Measurements from ENCODE around the gene RTN3. TPM values are rescaled to one million over a fixed set of nuclear protein-coding genes. Genes with fewer than 3 reads are reported as not detected.

RTN3 gene
- total and polyA plus RNA-seq, 9 of the 15 experiments (the other 6 are each of a cell fraction or from before 2014, with no cell fraction given), result 41.6 to 169 (median 93.5) TPM

DNA sequence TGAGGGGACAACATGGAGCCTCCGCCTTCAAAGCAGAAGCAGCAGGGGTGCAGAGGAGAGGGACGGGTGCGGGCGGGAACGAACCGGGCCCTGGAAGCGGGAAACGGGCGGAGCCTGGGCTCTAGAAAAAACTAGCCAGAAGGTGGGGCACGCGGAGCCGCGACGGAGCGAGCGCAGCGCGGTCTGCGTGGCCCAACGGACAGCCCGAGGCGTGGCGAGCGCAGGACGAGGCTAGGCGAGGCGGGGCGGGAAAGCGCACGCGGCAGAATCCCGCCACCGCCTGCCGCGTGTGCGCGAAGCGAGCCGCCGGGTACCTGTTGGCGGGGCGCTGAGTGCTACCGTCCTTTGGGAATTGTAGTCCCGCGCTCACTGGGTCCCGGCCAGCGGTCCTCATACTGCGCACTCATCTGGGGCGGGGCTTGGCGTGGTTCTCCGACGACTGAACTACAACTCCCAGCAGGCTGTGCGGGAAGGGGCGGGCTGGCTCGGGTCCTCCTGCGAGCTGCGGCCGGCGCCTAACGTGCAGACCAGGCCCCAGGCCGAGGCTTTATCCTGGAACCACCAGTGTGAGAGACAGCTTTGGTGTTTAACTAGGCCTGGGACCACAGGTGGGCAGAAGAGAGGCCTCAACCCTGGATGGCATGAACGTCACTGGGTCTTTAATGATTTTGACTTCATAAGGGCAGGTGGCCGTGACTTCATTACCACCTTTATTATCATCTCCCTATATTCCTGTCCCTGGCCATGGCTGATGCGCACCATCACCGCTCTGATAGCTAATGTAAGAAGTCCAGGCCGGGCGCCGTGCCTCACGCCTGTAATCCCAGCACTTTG is 9.8 kb upstream of the RTN3 start, which contains the start of gene ATL3 (continued):
- TF ChIP-seq, protein P1, sequence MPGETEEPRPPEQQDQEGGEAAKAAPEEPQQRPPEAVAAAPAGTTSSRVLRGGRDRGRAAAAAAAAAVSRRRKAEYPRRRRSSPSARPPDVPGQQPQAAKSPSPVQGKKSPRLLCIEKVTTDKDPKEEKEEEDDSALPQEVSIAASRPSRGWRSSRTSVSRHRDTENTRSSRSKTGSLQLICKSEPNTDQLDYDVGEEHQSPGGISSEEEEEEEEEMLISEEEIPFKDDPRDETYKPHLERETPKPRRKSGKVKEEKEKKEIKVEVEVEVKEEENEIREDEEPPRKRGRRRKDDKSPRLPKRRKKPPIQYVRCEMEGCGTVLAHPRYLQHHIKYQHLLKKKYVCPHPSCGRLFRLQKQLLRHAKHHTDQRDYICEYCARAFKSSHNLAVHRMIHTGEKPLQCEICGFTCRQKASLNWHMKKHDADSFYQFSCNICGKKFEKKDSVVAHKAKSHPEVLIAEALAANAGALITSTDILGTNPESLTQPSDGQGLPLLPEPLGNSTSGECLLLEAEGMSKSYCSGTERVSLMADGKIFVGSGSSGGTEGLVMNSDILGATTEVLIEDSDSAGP (CRISPR knock-in tag; IDR thresholded peaks at IDR 0.05), result peak; percentile 90
- TF ChIP-seq BMI1 (IDR thresholded peaks at IDR 0.05; ENCODE audit: low read length) (no peak), KAT7 (CRISPR knock-in tag; IDR thresholded peaks at IDR 0.05; ENCODE audit: borderline replicate concordance) (peak; percentile 100), MEIS2 (IDR thresholded peaks at IDR 0.05; ENCODE audit: partially characterized antibody) (peak; percentile 3), GATA2 (CRISPR knock-in tag; IDR thresholded peaks at IDR 0.05) (peak; percentile 81), POLR2AphosphoS5 (IDR thresholded peaks at IDR 0.05; ENCODE audit: control insufficient read depth, insufficient read depth, low read depth, low read length) (peak; percentile 40; the same call in 1 of the 2 replicates), ZKSCAN8 (CRISPR knock-in tag; IDR thresholded peaks at IDR 0.05) (no peak), DNMT1 (IDR thresholded peaks at IDR 0.05) (no peak), HDGF (IDR thresholded peaks at IDR 0.05) (0 out of 2 replicates have a peak, but pooled peaks have one; percentile 20), CBX2 (IDR thresholded peaks at IDR 0.05; ENCODE audit: insufficient read depth, low read length, poor library complexity, severe bottlenecking) (no peak), RBM39 (optimal IDR thresholded peaks at IDR 0.05; ENCODE audit: low read depth, low read length) (no peak), MCM3 (IDR thresholded peaks at IDR 0.05) (no peak), E2F3 (CRISPR knock-in tag; IDR thresholded peaks at IDR 0.05) (peak; percentile 99), MYNN (IDR thresholded peaks at IDR 0.05) (no peak), MYNN (CRISPR knock-in tag; IDR thresholded peaks at IDR 0.05) (no peak), HMG20A (CRISPR knock-in tag; conservative IDR thresholded peaks at IDR 0.05) (no peak), ZC3H4 (CRISPR knock-in tag; IDR thresholded peaks at IDR 0.05; ENCODE audit: borderline replicate concordance) (peak; percentile 92), FIP1L1 (IDR thresholded peaks at IDR 0.05; ENCODE audit: low read depth, low read length, poor library complexity, severe bottlenecking) (peak; percentile 87), ZNF12 (CRISPR knock-in tag; IDR thresholded peaks at IDR 0.05) (peak; percentile 95)
- TF ChIP-seq, protein P2, sequence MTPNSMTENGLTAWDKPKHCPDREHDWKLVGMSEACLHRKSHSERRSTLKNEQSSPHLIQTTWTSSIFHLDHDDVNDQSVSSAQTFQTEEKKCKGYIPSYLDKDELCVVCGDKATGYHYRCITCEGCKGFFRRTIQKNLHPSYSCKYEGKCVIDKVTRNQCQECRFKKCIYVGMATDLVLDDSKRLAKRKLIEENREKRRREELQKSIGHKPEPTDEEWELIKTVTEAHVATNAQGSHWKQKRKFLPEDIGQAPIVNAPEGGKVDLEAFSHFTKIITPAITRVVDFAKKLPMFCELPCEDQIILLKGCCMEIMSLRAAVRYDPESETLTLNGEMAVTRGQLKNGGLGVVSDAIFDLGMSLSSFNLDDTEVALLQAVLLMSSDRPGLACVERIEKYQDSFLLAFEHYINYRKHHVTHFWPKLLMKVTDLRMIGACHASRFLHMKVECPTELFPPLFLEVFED (CRISPR knock-in tag; conservative IDR thresholded peaks at IDR 0.05), result 0 out of 2 replicates have a peak, but pooled peaks have one; percentile 5
- TF ChIP-seq, protein P3, sequence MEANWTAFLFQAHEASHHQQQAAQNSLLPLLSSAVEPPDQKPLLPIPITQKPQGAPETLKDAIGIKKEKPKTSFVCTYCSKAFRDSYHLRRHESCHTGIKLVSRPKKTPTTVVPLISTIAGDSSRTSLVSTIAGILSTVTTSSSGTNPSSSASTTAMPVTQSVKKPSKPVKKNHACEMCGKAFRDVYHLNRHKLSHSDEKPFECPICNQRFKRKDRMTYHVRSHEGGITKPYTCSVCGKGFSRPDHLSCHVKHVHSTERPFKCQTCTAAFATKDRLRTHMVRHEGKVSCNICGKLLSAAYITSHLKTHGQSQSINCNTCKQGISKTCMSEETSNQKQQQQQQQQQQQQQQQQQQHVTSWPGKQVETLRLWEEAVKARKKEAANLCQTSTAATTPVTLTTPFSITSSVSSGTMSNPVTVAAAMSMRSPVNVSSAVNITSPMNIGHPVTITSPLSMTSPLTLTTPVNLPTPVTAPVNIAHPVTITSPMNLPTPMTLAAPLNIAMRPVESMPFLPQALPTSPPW (CRISPR knock-in tag; IDR thresholded peaks at IDR 0.05), result peak; percentile 63; the same call in 1 of the 2 replicates
- TF ChIP-seq, protein P4, sequence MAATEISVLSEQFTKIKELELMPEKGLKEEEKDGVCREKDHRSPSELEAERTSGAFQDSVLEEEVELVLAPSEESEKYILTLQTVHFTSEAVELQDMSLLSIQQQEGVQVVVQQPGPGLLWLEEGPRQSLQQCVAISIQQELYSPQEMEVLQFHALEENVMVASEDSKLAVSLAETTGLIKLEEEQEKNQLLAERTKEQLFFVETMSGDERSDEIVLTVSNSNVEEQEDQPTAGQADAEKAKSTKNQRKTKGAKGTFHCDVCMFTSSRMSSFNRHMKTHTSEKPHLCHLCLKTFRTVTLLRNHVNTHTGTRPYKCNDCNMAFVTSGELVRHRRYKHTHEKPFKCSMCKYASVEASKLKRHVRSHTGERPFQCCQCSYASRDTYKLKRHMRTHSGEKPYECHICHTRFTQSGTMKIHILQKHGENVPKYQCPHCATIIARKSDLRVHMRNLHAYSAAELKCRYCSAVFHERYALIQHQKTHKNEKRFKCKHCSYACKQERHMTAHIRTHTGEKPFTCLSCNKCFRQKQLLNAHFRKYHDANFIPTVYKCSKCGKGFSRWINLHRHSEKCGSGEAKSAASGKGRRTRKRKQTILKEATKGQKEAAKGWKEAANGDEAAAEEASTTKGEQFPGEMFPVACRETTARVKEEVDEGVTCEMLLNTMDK (IDR thresholded peaks at IDR 0.05; ENCODE audit: borderline replicate concordance, insufficient read depth, low read depth, low read length, poor library complexity, severe bottlenecking), result peak; percentile 1

Data from K562 (cell line).